NCI-H69 (cell line): ENCODE measurements around the gene EDC3.
A peak's percentile ranks its signal among the peaks of the same experiment; 100 is the strongest.
"Not testable (repeated sequence)": the region's sequence is repeated elsewhere in the genome, so short reads cannot be mapped to it uniquely, and the experiment has no call there.

ENCODE experiments used
- DNase-seq: peaks from one replicate; lab custom pipeline; 2025; lab: John Stamatoyannopoulos, UW

Gene EDC3

GRCh38 chr15:74695597-74696397 is at the start of gene EDC3:
TSS of gene EDC3 (minus strand) at chr15:74696024. CDS start at chr15:74675124, 20,900 bp downstream.
- peak; percentile 84 for DNase-seq

- no peak for DNase-seq
Measured at GRCh38 chr15:74742422-74742821, 46.6 kb upstream of the EDC3 start.

DNA sequence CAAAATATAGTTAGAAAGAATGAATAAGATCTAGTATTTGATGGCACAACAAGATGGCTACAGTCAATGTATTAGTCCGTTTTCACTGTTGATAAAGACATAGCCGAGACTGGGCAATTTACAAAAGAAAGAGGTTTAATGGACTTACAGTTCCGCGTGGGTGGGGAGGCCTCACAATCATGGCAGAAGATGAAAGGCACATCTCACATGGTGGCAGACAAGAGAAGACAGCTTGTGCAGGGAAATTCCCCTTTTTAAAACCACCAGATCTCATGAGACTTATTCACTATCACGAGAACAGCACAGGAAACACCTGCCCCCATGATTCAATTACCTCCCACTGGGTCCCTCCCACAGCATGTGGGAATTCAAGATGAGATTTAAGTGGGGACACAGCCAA is 42.4 kb upstream of the EDC3 start:
- DNase-seq, result not testable (repeated sequence)

DNA sequence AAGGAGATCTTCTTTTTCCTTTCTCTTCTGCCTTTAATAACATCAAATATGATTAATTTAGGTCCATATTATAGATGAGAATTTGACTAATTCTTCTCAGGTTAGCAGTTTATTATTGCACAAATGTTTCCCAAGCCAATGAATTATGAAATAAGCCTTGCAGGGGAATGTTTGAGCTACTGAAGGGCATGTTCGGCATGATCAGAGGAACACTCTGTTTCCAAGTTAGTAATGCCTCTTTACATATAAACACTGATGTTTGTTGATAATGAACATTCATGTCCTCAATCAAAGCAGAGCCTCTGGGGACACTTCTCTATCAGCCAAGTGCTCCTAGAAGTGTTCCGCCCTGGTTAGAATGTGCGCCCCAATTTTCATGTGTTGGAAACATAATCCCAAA is 39.5 kb upstream of the EDC3 start:
- no peak for DNase-seq

- no peak for DNase-seq
Measured at GRCh38 chr15:74733269-74733668, 37.4 kb upstream of the EDC3 start.

GRCh38 chr15:74732846-74733245 is 37.0 kb upstream of the EDC3 start:
- DNase-seq, result no peak

DNA sequence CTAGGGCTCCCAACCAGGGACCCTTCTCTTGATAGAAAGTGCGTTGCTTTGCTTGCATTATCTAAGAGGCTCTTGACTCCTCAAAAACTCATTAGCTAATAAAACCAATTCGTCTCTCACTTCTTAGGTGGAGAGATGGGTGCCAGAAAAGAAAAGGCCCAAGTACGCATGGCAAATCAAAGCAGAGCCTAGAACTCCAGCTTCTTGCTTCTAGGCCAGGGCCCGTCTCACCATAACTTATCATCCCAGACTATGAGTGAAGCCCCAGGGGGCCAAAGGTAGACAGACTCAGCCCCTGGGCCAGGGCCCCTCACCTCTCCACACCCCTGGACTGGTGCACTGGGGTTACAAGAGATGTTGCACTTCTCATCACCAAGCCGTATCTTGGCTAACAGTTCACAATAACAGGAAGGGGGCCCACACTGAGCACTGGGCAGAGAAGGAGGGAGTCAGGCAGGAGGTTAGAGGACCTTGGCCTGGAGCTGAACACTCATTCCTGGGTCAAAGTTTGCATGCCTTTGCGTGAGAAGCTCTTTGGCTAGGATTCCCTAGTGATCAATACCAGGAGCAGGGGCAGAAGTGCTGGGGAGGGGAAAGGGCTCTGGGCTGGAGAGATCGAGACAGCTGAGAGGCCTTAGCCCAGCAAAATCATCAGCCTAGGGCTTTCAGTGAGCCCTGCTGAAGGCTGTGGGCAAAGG is 34.9 kb upstream of the EDC3 start:
- DNase-seq, result no peak

- not testable (repeated sequence) for DNase-seq
Measured at GRCh38 chr15:74729372-74729771, 33.5 kb upstream of the EDC3 start.

DNA sequence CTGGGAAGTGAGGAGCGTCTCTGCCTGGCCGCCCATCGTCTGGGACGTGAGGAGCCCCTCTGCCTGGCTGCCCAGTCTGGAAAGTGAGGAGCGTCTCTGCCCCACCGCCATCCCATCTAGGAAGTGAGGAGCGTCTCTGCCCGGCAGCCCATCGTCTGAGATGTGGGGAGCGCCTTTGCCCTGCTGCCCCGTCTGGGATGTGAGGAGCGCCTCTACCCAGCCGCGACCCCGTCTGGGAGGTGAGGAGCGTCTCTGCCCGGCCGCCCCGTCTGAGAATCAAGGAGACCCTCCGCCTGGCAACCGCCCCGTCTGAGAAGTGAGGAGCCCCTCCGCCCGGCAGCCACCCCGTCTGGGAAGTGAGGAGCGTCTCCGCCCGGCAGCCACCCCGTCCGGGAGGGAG is 32.9 kb upstream of the EDC3 start:
- DNase-seq, result not testable (repeated sequence)

DNA sequence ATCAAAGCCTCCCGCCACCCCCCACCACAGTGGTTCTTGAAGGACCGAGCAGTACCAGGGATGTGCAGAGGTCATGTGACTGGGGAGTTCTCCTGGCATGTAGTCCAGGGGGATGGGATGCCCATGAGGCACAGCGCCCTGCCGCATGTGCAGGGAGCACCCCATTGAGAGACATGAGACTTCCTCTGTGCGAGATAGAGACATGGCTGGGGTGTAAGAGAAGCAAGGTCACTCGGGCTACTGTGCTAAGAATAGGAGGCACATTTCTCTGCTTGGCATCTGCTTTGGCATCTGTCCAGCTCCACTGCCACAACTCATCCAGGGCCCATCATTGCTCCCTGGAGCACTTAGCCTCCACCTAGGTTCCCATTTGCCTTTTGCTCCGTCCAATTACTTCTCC is 31.9 kb upstream of the EDC3 start:
- DNase-seq, result peak; percentile 46

- DNase-seq, result no peak
Measured at GRCh38 chr15:74726774-74727164, 30.9 kb upstream of the EDC3 start.

DNA sequence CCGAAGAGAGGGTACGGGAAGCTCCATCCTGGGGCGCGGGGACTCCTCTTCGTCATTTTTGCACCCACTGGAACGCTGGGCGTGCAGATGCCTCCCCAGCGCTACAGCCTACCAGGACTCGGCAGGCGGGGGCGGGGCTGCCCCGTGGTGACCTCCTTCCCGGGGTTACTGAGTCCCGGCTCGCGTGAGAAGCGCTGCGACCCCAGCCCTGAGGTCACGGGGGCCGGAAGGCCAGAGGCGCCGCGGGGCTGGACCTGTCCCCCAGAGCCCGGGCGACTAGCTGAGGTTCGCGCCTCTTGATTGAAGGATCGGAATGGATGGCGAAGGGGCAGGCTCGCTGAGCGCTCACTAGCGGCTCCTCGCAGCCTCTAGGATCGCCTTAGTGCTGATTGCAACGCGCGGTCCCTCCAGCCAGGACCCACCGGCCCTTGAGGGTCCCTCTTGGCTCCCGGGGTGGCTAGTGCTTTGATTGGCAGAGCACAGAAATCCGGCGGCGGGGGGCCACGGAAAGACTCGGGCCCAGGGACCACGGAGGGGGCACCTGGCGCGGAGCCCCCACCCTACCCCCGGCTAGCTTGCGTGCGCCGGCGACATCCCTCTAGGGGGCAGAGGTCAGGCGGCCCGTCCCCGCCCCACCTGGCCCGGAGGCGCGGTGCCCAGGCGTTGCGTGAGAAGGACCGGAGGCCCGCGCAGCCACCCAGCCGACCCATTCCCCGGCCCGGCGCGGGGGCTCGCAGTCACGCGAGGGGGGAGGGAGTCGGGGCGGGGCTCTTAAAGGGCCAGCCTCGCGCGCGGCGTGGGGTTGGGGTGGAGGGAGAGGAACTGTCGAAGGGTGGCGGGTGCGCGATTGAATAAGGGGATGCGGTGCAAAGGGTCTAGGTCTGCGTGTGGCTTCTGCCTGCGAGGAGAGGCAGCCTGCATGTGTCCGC is 30.3 kb upstream of the EDC3 start:
- DNase-seq, result peak; percentile 18

DNA sequence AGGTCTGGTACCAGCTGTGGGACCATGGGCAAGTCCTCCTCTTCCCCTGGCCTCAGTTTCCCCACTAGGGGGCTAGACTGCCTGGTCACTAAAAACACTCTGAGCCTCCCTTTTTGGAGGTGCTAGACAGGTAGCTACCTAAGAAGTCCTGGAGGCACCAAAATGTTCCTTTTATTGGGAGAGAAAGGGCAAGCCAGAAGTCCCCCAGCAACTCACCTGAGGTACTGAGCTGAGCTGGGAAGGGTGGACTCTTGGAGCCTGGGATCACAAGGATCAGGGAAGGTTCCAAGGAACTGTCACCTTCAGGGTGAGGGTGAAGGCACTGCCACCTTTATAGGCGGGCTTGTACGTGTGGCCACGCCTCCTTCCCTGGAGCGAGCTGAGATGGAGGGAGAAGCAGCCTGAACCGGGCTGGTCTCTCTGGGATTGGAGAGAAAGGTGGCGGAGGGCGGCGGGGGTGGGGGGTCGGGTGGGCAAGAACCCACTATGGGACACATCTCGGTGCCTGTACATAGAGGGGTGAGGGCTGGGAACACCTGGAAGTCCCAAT is 29.5 kb upstream of the EDC3 start, which contains the start of gene CYP1A1:
TSS of gene CYP1A1 (minus strand) at position 304 of the 550 bp plus-strand sequence. CDS start 2,431 bp downstream, outside the sequence.
- DNase-seq, result peak; percentile 18

DNA sequence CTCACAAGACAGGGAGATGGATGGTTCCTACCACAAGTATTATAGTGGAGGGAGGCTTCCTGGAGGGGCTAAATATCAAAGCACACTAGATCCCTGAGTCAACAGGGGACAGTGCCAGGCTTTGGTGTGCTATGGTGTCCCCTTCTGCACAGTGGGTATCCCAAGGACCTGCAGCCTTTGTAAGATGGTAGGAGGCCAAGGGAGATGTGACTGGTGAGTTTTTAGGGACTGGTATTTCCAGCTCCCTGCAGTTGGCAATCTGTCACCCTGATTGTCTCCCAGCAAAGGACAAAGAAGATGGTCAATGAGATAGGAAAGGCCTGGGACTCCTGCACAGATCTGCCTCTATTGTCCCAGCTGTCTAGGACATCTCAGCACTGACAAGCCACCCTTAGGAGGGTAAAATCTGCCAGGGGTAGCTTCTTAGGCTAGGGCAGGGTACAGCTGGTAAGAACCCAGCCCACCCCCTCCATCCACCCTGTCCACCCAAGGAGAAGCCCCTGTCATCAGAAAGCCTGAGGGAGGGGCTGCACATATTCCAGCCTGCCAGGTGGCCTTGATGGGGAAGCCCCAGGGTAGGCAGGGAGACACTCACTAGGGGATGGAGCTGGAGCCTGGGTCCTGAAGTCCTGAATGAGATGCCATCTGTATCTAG is 28.9 kb upstream of the EDC3 start:
- no peak for DNase-seq

GRCh38 chr15:74723754-74724334 is 28.0 kb upstream of the EDC3 start:
- DNase-seq, result peak; percentile 68

GRCh38 chr15:74723187-74723586 is 27.4 kb upstream of the EDC3 start:
- no peak for DNase-seq

DNA sequence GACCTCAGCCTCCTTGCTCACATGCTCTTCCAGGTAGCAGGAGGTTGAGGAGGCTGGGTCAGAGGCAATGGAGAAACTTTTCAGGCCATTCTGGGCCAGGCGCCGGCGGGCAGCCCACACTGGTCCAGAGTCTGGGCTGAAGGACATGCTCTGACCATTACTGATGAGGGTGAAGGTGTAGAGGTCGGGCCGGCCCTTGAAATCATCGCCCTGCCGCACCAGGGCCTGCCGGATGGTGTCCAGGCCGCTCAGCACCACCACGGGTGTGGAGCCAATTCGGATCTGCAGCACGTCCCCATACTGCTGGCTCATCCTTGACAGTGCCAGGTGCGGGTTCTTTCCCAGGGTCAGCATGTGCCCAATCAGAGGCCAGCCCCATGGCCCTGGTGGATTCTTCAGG is 26.8 kb upstream of the EDC3 start:
- no peak for DNase-seq

DNA sequence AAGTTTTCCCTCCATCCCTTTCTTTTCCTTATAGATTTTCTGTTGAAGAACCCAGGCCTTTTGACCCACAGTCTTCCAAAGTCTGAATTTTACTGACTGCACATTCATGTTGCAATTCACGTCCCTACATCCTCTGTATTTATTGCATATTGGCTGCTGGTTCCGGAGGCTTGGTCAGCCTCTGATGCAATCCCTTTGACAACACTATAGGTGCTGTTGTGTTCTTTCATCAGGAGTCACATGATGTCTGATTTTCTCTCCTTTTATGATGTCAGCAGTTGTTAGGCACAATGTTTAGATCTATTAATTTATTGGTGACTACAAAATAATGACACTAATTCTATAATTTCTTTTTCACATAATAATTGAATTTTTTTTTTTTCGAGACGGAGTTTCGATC is 20.8 kb upstream of the EDC3 start:
- no peak for DNase-seq

DNA sequence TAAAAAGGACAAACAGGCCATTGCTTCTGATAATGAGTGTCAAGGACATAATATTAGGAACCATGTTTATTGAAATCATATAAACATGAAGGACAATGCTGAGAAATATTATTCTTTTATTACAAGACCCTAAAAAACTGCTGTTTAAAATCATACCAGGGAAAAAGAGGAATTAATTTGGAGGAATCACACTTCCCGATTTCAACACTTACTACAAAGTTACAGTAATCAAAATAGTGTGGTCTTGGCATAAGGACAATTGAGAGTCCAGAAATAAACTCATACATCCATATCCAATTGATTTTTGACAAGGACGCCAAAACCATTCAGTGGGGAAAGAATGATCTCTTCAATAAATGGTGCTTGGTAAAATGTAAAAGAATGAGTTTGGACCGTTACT is 16.5 kb upstream of the EDC3 start:
- DNase-seq, result no peak

DNA sequence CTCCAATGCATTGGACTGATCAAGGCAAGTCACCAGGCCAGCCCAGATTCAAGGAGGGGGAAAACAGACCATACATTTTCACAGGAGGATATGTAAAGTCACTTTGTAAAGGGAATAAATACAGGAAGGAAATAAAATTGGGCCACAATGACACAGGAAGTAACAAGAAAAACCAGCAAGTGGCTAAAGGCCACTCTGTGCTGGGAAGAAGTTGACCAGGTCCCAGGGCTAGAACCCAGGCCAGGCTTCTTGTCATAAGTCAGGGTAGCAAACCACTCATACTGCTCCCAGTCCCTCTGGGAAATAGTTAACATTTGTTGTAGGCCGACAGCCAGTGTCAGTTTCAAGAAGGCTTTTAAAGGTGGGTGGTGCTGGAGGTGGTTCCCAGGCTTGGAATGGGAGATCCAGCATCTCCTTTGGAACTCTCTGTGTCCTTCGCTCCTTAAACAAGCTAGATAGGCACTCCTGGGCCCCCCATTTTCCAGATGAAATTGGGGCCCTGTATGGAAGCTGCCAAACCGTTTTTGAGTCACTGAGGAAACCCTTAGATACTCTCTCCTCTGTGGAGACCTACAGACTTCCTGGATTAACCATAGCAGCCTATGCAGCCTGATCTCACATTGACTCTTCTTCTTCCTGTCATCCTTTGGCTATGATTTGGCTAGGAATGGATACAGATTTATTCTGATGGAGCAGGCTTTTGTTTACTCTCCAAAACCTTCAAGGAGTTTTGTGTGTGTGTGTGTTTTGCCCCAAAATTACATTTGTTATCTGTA is 14.7 kb upstream of the EDC3 start:
- DNase-seq, result no peak
